CD14-positive monocyte (primary cell): ENCODE results near the gene CLDN22. TPM values are rescaled to one million over a fixed set of nuclear protein-coding genes. Genes with fewer than 3 reads are reported as not detected.

ENCODE experiments used
- DNase-seq, 3 donors: peaks; one replicate each; pipeline ENCODE4 v3.0.0-alpha.2; 2011 to 2022
- H2AFZ ChIP-seq: 2 replicates; pipeline ENCODE4 v1.6.0; 2012; ENCODE audit warnings: mild to moderate bottlenecking, low read depth, low read length, inconsistent platforms; ENCODE audit not compliant: insufficient read depth, poor library complexity, severe bottlenecking
- H3K27ac ChIP-seq, 2 donors: 1 replicate in 1 of 2; 2 replicates in 1 of 2; pipeline ENCODE4 v1.5.1; 2012 to 2013; ENCODE audit warnings: low read length in 2 of 2, control low read depth in 1 of 2, inconsistent platforms in 1 of 2, low read depth in 1 of 2, mild to moderate bottlenecking in 1 of 2
- H3K27me3 ChIP-seq, 2 donors: one replicate each; pipeline versions ENCODE4 v1.6.0 to v1.6.1; 2011 to 2013; ENCODE audit warnings: low read length in 2 of 2; ENCODE audit not compliant: control insufficient read depth in 2 of 2, insufficient read depth in 2 of 2
- H3K36me3 ChIP-seq, 2 donors: replicated peaks in 1 of 2; 1 replicate in 1 of 2; 2 replicates in 1 of 2; pipeline versions ENCODE4 v1.5.1 to v1.6.1; 2012 to 2013; ENCODE audit warnings: low read length in 2 of 2, control low read depth in 1 of 2, inconsistent platforms in 1 of 2, mild to moderate bottlenecking in 1 of 2; ENCODE audit not compliant: insufficient read depth in 2 of 2, control insufficient read depth in 1 of 2
- H3K4me1 ChIP-seq, 2 donors: 1 replicate in 1 of 2; 2 replicates in 1 of 2; pipeline versions ENCODE4 v1.5.1 to v1.6.1; 2012 to 2013; ENCODE audit warnings: low read length in 2 of 2, control low read depth in 1 of 2, inconsistent platforms in 1 of 2, mild to moderate bottlenecking in 1 of 2, moderate library complexity in 1 of 2; ENCODE audit not compliant: insufficient read depth in 2 of 2, control insufficient read depth in 1 of 2
- H3K4me2 ChIP-seq: replicated peaks from 2 replicates; pipeline ENCODE3; 2012; ENCODE audit warnings: low read length, moderate library complexity, mild to moderate bottlenecking; ENCODE audit not compliant: poor library complexity, severe bottlenecking; ENCODE audit errors: extremely low read depth
- H3K4me3 ChIP-seq, 3 experiments: fragments of 200-600 bp in 1 of 3; sonication (generic) in 1 of 3; replicated peaks in 1 of 3; 1 replicate in 2 of 3; 2 replicates in 1 of 3; pipeline ENCODE4 v1.5.1; 2011 to 2013; ENCODE audit warnings: low read length in 3 of 3, mild to moderate bottlenecking in 3 of 3, control low read depth in 2 of 3, low read depth in 2 of 3, inconsistent platforms in 1 of 3, moderate library complexity in 1 of 3
- H3K79me2 ChIP-seq: 2 replicates; pipeline ENCODE4 v1.6.0; 2012; ENCODE audit warnings: mild to moderate bottlenecking, control low read depth, inconsistent platforms, low read length, moderate library complexity; ENCODE audit not compliant: insufficient read depth
- H3K9ac ChIP-seq: 2 replicates; pipeline ENCODE4 v1.6.0; 2017; ENCODE audit warnings: low read length, mild to moderate bottlenecking; ENCODE audit not compliant: insufficient read depth, poor library complexity, severe bottlenecking
- H3K9me3 ChIP-seq, 2 donors: replicated peaks in 1 of 2; 1 replicate in 1 of 2; 2 replicates in 1 of 2; pipeline versions ENCODE4 v1.5.1 to v1.6.1; 2012 to 2013; ENCODE audit warnings: low read length in 2 of 2, control low read depth in 1 of 2; ENCODE audit not compliant: control insufficient read depth in 1 of 2, insufficient read depth in 1 of 2
- H4K20me1 ChIP-seq: 2 replicates; pipeline ENCODE4 v1.6.0; 2012; ENCODE audit warnings: mild to moderate bottlenecking, low read length, control low read depth, moderate library complexity; ENCODE audit not compliant: insufficient read depth
- H3K27ac Mint-ChIP-seq, 7 donors: one replicate each; pipeline ENCODE4 v1.8.0; 2020; ENCODE audit warnings: mild to moderate bottlenecking in 7 of 7, mixed read lengths in 7 of 7, moderate library complexity in 6 of 7, inconsistent platforms in 2 of 7
- H3K27me3 Mint-ChIP-seq, 3 donors: one replicate each; pipeline ENCODE4 v1.8.0; 2021 to 2022; ENCODE audit warnings: low read depth in 3 of 3, mild to moderate bottlenecking in 3 of 3, mixed read lengths in 3 of 3, moderate library complexity in 3 of 3, inconsistent platforms in 1 of 3
- H3K36me3 Mint-ChIP-seq, 2 donors: one replicate each; pipeline ENCODE4 v1.8.0; 2020; ENCODE audit warnings: mixed read lengths in 2 of 2, inconsistent platforms in 1 of 2, mild to moderate bottlenecking in 1 of 2
- H3K4me1 Mint-ChIP-seq: one replicate; pipeline ENCODE4 v1.8.0; 2020; ENCODE audit warnings: mild to moderate bottlenecking, mixed read lengths
- H3K4me3 Mint-ChIP-seq, 2 donors: one replicate each; pipeline ENCODE4 v1.8.0; 2020; ENCODE audit warnings: mild to moderate bottlenecking in 2 of 2, mixed read lengths in 2 of 2, moderate library complexity in 1 of 2
- H3K9me3 Mint-ChIP-seq, 7 donors: one replicate each; pipeline ENCODE4 v1.8.0; 2020 to 2022; ENCODE audit warnings: mixed read lengths in 7 of 7, mild to moderate bottlenecking in 6 of 7, moderate library complexity in 6 of 7, inconsistent platforms in 2 of 7
- CTCF ChIP-seq: fragments of 200-600 bp; IDR thresholded peaks from one replicate; pipeline ENCODE4 v1.8.0; 2022; ENCODE audit warnings: antibody characterized with exemption, mild to moderate bottlenecking
- WGBS: methylation state at CpG from one replicate; pipeline ENCODE4 v1.1.5; 2013; ENCODE audit warnings: missing lambda C conversion rate; ENCODE audit not compliant: insufficient coverage; 5-methylcytosine and 5-hydroxymethylcytosine counted together
- intact Hi-C, 2 donors: fragments of 100-400 bp; cut with micrococcal nuclease; formaldehyde crosslinking; loops; one replicate each; pipeline versions ENCODE4 v1.15.0 to v1.15.1; 2023
- polyA plus RNA-seq, 3 donors: library from polyadenylated mRNA; depleted of rRNA in 1 of 3; unstranded in 2 of 3; stranded (reverse) in 1 of 3; fragments of 300-500 nt in 2 of 3; fragments of >200 nt in 1 of 3; fragmentation: Illumina TruSeq in 2 of 3; gene quantifications; 1 replicate in 2 of 3; 2 replicates in 1 of 3; pipeline ENCODE4 v1.2.3, GENCODE V29; 2012 to 2021

The CLDN22 gene
- polyA plus RNA-seq, 3 donors, result not detected

- Histone ChIP-seq H4K20me1 (no peaks in the 10 kb centered on the region), H3K9ac (no peak overlapping the region), H3K4me1 (no peaks in the 10 kb centered on the region), H3K36me3 (no peaks in the 10 kb centered on the region), H3K27ac (no peak overlapping the region), H3K4me2 (no peak overlapping the region), H3K4me3 (no peak overlapping the region), H3K27me3 (no peaks in the 10 kb centered on the region), H2AFZ (no peak overlapping the region), H3K9me3 (no peaks in the 10 kb centered on the region), H3K79me2 (no peaks in the 10 kb centered on the region)
- intact Hi-C loops, result no loop called here
- Mint-ChIP-seq H3K4me3 (no peak overlapping the region), H3K9me3 (peaks cover 0 to 4% (median 0%) of the 10 kb centered on the region in 7 donors), H3K27me3 (peaks cover 0 to 2% (median 0%) of the 10 kb centered on the region in 3 donors), H3K36me3 (no peaks in the 10 kb centered on the region), H3K27ac (no peak overlapping the region), H3K4me1 (no peaks in the 10 kb centered on the region)
- DNase-seq, result no peak
- 95% methylated on average over 4 of the region's 6 CpGs for WGBS
- TF ChIP-seq CTCF, result no peak
These were observed 3.2 kb upstream of the CLDN22 start for GRCh38 chr4:183323295-183323694.

GRCh38 chr4:183322326-183322725 lies 2.2 kb upstream of the CLDN22 start, which contains the start of gene CLDN24:
CLDN24 (minus strand) TSS chr4:183322426; CDS start chr4:183322426, 0 bp downstream.
- H3K9ac ChIP-seq, result no peak within 1 kb of the TSS
- H3K4me3 ChIP-seq, result no peak within 1 kb of the TSS
- Mint-ChIP-seq H3K9me3 (peaks cover 0 to 4% (median 0%) of the 10 kb centered on the region in 7 donors), H3K36me3 (no peaks in the 10 kb centered on the region), H3K27ac (peak within 1 kb of the TSS in 1 of 7 donors; percentile 22), H3K4me1 (no peaks in the 10 kb centered on the region), H3K4me3 (no peak within 1 kb of the TSS), H3K27me3 (peaks cover 0 to 2% (median 0%) of the 10 kb centered on the region in 3 donors)
- no peaks in the 10 kb centered on the region for H3K27me3 ChIP-seq
- H3K9me3 ChIP-seq, result no peaks in the 10 kb centered on the region
- intact Hi-C loops, result no loop called here
- no peak within 1 kb of the TSS for H3K4me2 ChIP-seq
- no peaks in the 10 kb centered on the region for H3K4me1 ChIP-seq
- no peaks in the 10 kb centered on the region for H3K36me3 ChIP-seq
- TF ChIP-seq CTCF, result no peak
- H3K27ac ChIP-seq, result no peak within 1 kb of the TSS
- 93% methylated on average over 2 of the region's 5 CpGs for WGBS
- no peak within 1 kb of the TSS for H2AFZ ChIP-seq
- H4K20me1 ChIP-seq, result no peaks in the 10 kb centered on the region
- no peaks in the 10 kb centered on the region for H3K79me2 ChIP-seq
- no peak for DNase-seq
